Fibroblast of skin of left quadriceps (primary cell): Measurements from ENCODE around the gene ZNF765.
"Not testable (repeated sequence)": the region's sequence is repeated elsewhere in the genome, so short reads cannot be mapped to it uniquely, and the experiment has no call there.

Experiments used
- DNase-seq, 2 experiments: peaks; one replicate each; pipeline ENCODE4 v3.0.0-alpha.2; 2013; ENCODE audit warnings: low read depth in 2 of 2

Gene ZNF765

DNA sequence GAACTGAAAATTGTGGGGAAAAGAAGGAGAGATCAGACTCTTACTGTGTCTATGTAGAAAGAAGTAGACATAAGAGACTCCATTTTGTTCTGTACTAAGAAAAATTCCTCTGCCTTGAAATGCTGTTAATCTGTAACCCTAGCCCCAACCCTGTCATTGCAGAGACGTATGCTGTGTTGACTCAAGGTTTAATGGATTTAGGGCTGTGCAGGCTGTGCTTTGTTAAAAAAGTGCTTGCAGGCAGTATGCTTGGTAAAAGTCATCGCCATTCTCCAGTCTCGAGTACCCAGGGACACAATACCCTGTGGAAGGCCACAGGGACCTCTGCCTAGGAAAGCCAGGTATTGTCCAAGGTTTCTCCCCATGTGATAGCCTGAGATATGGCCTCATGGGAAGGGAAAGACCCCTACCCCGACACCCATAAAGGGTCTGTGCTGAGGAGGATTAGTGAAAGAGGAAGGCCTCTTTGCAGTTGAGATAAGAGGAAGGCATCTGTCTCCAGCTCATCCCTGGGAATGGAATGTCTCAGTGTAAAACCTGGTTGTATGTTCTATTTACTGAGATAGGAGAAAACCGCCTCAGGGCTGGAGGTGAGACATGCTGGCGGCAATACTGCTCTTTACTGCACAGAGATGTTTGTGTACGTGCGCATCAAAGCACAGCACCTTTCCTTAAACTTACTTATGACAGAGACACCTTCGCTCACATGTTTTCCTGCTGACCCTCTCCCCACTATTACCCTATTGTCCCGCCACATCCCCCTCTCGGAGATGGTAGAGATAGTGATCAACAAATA is 25.8 kb downstream of the ZNF765 start:
- DNase-seq = not testable (repeated sequence)

DNA sequence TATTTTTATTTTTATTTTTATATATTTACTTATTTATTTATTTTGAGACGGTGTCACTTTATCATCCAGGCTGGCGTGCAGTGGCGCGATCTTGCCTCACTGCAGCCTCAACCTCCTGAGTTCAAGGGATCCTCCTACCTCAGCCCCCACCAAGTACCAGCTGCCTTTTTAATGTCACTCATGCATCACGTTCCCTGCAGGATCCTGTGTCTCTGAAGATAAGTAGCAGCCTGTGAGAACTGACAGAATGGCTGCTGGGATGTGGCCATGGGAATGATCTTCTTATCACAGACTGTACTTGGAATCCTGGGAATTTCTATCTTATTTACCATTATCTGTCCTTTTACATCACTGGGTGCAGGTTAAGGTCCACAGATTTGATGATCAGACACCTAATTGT is 27.6 kb downstream of the ZNF765 start:
- DNase-seq = no peak

DNA sequence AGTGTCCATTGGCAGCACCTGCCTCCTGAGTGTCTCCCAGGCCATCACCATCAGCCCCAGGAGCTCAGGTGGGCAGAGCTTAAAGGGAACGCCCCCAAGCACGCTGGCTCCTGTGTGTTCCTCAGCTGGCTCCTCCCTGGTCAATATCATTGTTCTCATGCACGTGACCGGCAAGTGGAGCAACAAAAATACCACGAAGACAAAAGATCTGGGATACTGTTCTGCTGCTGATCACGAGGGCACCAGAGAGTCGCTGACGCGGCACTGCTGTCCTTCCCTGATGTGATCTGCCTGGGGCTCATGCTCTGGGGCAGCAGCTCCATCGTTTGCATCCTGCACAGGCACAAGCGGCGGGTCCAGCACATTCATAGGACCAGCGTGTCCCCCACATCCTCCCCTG is 28.1 kb downstream of the ZNF765 start:
- not testable (repeated sequence) for DNase-seq

DNA sequence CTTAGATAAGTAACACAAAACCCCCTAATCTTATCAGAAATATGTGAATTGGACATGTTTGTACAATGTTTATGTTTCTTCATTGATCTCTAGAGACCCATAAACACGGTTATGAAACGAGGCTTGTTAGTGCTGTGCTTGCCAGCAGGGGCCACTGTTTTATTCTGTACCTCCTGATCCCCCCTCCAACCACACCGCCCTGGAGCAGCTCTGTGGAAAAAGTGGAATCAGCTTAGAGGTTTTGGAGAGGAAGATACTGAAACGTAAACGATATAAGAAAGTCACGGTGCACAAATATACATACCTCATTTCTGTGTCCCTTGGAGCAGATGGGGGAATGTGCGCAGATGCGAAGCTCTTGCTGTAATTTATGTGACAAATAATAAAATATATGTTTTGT is 28.7 kb downstream of the ZNF765 start:
- not testable (repeated sequence) for DNase-seq

DNA sequence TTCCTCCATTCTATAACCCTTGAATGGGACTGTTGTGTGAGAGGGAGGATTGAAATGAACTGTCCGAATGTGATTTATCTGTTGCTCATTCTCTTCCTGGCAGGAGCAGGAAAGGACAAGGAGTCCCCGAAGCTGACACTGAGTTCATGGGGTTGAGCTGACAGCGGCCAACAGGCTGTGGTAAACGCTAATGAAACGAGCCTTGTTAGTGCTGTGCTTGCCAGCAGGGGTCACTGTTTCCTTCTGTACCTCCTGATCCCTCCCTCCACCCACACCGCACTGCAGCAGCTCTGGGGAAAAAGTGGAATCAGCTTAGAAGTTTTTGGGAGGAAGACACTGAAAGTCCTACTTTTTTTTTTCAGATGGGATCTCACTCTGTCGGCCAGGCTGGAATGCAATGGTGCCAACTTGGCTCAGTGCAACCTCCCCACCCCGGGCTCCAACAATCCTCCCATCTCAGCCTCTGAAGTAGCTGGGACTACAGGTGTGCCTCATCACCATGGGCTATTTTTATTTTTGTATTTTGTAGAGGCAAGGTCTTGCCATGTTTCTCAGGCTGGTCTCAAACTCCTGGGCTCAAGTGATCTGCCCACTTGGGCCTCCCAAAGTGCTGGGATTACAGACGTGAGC is 30.1 kb downstream of the ZNF765 start:
- peak in 1 of 2 experiments; percentile 3 for DNase-seq

DNA sequence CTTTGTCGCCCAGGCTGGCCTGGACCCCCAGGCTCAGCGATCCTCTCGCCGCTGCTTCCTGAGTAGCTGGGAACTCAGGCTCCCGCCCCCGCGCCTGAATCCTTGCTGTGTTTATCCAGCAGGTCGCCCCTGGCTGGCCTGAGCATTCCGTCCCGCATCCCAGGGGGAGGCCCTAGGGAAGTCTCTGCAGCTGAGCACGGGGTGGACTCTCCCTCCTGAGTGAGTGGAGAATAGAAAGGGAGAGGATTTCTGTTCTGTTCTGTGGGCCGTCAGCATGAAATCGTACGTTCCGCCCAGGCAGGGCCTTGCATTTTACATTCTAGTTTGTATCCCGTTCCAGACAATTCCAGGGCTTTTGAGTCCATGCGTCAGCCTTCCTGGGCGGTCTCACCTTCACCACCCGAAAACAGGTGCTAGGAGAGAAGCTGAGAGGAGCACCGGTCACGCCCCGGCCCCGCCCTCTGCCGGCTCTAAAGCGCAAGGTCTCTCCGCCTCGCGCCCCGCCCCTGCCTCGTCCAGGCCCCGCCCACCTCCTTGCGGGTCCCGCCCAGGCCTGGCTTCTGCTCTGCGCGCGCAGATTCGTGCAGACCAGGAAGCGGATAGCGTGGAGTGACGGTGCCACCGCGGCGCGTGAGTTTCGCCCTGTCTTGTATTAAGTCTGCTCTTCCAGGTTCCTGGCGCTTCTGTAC is 36.6 kb downstream of the ZNF765 start, which contains the start of gene ZNF761:
ZNF761 (plus strand) TSS at position 586 of the 689 bp plus-strand sequence. CDS start 15,285 bp downstream, outside the sequence.
- peak; percentile 58 to 64 for DNase-seq

DNA sequence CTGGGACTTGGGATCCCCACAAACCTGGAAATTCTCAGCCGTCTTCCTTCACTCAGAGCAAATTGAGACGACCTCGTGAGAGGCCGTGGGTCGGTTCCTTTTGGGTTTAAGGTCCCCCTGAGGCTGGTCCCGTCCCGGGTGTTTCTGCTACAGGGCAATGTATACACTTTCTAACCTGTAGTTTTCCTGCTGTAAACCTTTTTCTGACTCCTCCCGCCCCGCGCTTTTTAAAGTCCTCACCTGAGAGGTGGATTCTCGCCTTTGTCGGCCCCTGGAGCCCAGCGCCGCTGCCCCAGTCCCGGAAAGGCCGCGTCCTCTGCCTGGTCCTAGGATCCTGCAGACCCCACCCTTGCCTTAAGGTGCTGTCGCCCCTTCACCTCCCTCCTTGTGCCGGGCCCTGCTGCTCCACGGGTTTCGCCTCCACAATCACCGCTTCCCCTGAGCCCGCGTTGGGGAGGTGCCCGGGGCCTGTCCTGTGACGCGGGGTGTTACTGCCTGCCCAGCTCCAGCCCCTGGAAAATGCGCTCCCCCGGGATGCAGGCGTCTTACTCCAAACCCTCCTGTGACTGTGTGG is 37.2 kb downstream of the ZNF765 start:
- no peak for DNase-seq

DNA sequence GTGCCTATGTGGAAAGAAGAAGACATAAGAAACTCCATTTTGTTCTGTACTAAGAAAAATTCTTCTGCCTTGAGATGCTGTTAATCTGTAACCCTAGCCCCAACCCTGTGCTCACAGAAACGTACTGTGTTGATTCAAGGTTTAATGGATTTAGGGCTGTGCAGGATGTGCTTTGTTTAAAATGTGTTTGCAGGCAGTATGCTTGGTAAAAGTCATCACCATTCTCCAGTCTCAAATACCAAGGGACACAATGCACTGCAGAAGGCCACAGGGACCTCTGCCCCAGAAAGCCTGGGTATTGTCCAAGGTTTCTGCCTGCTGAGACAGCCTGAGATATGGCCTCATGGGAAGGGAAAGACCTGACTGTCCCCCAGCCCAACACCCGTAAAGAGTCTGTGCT is 48.9 kb downstream of the ZNF765 start:
- not testable (repeated sequence) for DNase-seq

DNA sequence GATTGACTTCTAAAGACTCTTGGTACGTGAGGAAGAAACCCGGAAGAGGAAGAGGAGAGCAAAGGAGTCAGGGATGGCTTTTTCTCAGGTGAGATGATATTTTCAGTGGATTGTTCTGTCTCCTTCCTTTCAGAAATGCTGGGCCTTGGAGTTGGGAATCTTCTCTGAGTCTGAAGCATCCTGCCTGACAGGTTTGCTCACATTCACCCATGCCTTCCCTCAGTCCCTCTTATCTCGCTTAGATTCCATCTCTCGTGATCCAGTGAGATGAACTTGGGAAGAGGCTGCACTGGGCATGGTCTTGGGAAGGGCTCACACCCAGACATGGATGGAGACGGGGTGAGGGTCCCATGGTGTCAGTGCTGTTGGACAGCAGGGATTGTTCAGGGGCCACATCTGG is 52.2 kb downstream of the ZNF765 start:
- not testable (repeated sequence) for DNase-seq

DNA sequence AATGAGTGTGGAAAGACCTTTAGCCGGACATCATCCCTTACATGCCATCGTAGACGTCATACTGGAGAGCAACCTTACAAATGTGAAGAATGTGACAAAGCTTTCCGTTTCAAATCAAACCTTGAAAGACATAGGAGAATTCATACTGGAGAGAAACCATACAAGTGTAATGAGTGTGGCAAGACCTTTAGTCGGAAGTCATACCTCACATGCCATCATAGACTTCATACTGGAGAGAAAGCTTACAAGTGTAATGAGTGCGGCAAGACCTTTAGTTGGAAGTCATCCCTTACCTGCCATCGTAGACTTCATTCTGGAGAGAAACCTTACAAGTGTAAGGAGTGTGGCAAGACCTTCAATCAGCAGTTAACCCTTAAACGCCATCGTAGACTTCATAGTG is 60.9 kb downstream of the ZNF765 start:
- no peak for DNase-seq

DNA sequence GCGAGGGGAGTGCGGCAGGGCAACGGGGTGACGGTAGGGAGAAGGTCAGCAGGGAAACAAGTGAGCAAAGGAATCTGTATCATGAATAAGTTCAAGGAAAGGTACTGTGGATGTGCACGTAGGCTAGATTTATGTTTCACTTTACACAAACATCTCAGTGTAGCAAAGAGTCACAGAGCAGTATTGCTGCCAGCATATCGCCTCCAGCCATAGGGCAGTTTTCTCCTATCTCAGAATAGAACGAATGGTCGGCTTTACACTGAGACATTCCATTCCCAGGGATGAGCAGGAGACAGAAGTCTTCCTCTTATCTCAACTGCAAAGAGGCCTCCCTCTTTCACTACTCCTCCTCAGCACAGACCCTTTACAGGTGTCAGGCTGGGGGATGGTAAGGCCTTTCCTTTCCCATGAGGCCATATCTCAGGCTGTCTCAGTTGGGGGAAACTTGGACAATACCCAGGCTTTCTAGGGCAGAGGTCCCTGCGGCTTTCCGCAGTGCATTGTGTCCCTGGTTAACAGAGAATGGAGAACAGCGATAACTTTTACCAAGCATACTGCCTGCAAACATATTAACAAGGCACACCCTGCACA is 65.3 kb downstream of the ZNF765 start:
- not testable (repeated sequence) for DNase-seq

DNA sequence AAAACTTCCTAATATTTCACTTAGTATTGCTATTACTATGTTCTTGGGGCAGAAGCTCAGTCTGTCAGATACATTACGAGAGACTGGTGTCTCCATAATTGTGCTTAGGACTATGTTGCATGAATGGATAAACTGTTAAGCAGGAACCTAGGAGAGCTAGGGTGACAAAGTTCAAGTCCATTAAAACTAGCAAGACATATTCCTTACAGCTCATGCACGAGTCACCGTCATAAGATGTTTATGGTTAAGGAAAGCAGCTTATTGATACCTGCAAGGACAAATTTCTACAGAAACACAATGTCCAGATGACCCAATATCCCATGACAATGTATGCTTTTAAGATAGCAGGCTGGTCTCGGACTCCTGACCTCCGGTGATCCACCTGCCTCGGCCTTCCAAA is 66.9 kb downstream of the ZNF765 start:
- no peak for DNase-seq

DNA sequence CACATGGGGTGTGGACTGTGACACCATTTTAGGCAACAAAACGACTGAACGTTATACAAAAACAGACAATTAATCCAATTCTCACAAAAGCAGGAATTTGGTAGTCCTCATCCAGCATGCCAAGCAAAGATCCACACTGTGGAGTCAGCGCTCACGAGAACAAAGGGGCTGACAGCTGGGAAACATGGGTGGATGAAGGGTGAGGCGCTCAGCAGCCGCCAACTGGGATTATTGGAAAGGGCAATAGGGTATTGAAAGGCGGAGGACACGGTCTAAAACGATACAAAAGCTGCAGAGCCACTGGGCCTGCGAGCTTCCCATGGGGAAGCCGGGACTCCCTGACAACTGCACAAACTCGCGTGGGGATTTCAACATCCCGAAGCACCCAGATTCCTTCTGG is 67.9 kb downstream of the ZNF765 start:
- no peak for DNase-seq

DNA sequence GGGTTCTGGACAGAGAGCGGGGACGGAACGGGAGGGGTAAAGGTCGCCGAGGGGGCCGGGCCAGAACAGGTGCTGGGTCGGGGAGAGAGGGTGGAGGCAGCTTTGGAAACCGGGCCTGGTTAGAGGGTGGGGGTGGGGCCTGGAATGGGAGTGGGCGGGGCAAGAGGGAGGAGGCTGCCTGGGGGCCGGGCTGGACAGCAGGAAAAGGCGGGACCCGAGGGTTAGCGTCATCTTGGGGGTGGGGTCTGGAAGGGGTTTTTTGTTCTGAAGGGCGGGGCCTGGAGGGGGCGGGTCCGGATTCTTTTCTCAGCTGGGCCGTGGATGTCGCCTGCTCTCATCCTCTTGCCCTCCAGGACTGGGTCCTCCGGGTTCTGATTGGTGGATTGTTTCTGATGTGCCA is 68.3 kb downstream of the ZNF765 start:
- no peak for DNase-seq

DNA sequence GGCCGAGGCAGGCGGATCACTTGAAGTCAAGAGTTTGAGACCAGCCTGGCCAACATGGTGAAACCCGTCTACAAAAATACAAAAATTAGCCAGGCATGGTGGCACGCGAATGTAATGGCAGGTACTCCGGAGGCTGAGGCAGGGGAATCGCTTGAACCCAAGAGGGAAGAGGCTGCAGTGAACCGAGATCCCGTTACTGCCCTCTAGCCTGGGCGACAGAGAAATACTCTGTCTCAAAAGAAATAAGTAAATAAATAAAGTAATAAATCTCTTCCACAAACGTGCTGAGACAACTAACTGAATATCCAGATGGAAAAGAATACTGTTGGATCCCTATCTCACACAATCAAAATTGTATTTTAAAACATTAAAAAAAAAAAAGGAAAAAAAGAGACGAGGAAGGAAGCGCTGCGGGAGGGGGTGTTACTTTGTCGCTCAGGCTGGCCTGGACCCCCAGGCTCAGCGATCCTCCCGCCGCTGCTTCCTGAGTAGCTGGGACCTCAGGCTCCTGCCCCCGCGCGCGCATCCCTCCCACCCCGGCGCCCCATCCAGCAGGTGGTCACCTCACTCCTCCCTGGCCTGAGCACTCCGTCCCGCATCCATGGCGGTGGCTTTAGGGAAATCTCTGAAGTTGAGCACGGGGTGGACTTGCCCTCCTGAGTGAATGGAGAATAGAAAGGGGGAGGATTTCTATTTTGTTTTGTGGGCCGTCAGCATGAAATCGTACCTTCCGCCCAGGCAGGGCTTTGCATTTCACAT is 72.0 kb downstream of the ZNF765 start:
- DNase-seq = no peak

DNA sequence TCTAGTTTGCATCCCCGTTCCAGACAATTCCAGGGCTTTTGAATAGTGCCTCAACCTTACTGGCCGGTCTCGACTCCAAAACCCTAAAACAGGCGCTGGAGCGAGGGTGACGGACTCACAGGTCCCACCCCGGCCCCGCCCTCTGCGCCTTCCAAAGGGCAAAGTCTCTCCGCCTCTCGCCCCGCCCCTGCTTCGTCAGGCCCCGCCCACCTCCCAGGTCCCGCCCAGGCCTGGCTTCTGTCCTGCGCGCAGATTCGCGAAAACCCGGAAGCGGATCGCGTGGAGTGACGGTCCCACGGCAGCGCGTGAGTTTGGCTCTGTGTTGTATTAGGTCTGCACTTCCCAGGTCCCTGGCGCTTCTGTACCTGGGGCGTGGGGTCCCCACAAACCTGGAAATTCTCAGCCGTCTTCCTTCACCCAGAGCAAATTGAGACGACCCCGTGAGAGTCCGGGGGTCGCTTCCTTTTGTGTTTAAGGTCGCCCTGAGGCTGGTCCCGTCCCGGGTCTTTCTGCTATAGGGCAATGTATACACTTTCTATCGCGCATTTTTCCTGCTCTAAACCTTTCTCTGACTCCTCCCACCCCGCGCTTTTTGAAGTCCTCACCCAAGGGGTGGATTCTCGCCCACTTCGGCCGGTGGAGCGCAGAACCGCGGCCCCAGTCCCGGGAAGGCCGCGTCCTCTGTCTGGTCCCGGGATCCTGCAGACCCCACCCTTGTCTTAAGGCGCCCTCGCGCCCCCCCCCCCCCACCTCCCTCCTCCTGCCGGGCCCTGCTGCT is 72.7 kb downstream of the ZNF765 start, which contains the start of gene ZNF813:
ZNF813 (plus strand) TSS at position 249 of the 778 bp plus-strand sequence. CDS start 16,090 bp downstream, outside the sequence.
- DNase-seq = peak; percentile 62

DNA sequence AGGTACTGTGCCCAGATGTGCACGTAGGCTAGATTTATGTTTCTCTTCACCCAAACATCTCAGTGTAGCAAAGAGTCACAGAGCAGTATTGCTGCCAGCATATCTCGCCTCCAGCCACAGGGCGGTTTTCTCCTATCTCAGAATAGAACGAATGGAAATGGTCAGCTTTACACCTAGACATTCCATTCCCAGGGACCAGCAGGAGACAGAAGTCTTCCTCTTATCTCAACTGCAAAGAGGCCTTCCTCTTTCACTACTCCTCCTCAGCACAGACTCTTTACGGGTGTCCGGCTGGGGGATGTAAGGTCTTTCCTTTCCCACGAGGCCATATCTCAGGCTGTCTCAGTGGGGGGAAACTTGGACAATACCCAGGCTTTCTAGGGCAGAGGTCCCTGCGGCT is 73.7 kb downstream of the ZNF765 start:
- DNase-seq = not testable (repeated sequence)

DNA sequence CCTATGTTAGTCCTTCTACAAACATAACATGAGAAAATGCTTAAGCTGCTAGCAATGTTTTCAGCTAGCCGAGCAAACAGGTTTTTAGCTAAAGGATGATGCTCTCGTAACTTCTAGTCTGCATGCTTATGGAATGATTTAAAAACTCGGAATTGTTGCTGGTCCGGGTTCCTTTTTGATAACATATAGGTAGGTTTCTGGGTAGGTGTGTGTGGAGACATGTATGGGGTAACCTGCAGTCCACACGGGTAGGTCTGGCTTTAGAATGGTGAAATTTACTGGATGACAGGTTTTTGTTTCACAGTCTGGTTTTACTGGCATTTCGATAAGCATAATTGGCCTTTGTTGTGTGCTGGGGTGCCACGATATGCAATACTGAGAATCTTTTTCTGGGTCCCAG is 77.0 kb downstream of the ZNF765 start:
- no peak for DNase-seq

DNA sequence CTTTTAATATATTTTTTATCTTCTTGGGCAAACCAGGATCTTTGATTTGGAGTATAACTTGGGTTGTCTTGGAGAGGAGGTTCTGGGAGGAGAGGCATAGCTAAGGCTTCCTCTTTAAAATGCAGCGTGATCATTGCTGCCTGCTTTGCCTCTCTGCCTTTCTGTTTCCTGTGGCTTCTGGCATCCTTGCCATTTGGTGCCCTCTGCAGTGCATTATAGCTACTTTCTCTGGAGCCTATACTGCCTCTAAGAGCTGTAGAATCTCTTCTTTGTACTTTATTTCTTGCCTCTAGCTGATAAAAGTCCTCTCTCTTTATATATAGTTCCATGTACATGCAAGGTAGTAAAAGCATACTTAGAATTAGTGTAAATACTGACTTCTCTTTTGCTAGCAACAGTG is 79.9 kb downstream of the ZNF765 start:
- DNase-seq = not testable (repeated sequence)

DNA sequence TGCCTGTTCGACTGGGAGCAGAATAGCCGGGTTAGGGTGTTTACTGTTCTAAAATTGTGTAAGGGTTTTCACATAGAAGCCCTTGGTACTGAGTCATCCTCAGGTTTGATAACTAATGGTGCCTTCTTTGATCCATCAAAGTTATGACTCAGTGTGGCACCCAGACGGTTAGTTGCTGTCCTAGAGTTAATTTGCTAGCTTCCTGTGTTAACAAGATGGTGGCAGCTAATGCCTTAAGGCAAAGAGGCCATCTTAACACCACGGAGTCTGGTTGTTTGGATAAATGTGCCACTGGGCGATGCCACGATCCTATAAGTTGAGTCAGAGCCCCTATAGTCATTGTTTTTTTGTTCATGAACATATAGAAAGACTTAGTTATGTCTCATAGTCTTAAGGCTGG is 80.5 kb downstream of the ZNF765 start:
- not testable (repeated sequence) for DNase-seq
